ENCODE results near the gene TC2N. TPM values are rescaled to one million over a fixed set of nuclear protein-coding genes. Genes with fewer than 3 reads are reported as not detected.

Gene TC2N
- total RNA-seq, 1 experiment from 2014 or later: 15.9 TPM

DNA sequence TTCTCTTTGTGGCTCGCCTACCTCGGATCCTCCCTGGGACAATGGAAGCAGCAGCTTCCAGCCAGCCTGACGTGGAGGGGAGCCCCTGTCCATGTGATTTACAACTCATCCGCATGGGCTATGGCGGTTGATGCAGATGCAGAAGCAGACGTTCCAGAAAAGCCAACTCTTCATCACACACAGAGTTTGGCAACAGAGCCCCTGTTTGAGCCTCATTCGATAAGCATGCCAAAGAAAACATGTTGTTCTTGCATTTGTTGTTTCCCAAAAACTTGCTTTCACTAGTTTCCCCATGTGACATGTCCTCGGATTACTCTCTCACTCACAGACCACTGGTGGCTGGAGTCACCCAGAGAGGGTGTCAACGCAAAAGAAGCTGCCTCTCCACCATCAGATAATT lies 16.4 kb upstream of the TC2N start:
- Histone ChIP-seq H3K4me3 (replicated peaks in 1 of 2; ENCODE audit: low read depth in 1 of 2, low read length in 2 of 2) (no peak overlapping the region), H3K9me3 (ENCODE audit: control insufficient read depth in 1 of 2, insufficient read depth in 1 of 2, low read depth in 1 of 2, low read length in 2 of 2) (no peaks in the 10 kb centered on the region), H3K4me2 (ENCODE audit: low read length) (no peak overlapping the region), H2AFZ (ENCODE audit: low read depth, low read length, poor library complexity, severe bottlenecking) (no peak overlapping the region), H3K4me1 (ENCODE audit: control insufficient read depth in 1 of 2, insufficient read depth in 2 of 2, low read length in 2 of 2) (peaks cover 0 to 7% of the 10 kb centered on the region in 2 experiments; a peak in 1 of 4 replicates), H3K9me2 (ENCODE audit: insufficient read depth) (no peaks in the 10 kb centered on the region), H3K36me3 (ENCODE audit: control insufficient read depth in 1 of 2, insufficient read depth in 2 of 2, low read length in 2 of 2) (no peaks in the 10 kb centered on the region), H3K27ac (ENCODE audit: low read depth, low read length) (no peak overlapping the region), H3K9ac (ENCODE audit: low read length) (no peak overlapping the region), H3K27me3 (ENCODE audit: insufficient read depth, low read length) (no peaks in the 10 kb centered on the region), H3K79me2 (ENCODE audit: insufficient read depth, low read length) (no peaks in the 10 kb centered on the region), H4K20me1 (ENCODE audit: insufficient read depth) (no peaks in the 10 kb centered on the region)
- BruUV-seq (replicated peaks): no TSS peak
- POLR2A ChIA-PET: no interaction called here
- DNase-seq (ENCODE audit: low read depth, low spot score) (no peak), ATAC-seq (no peak)
- RAD21 ChIA-PET (ENCODE audit: low non-redundant PET in 1 of 2, low total read pairs in 2 of 2, uncharacterized antibody in 2 of 2, unreplicated experiment in 2 of 2): no interaction called here
- no peak for TF ChIP-seq ZFX (IDR thresholded peaks at IDR 0.05)
- no peak for TF ChIP-seq ZNF274 (IDR thresholded peaks at IDR 0.05; ENCODE audit: low read depth, low read length)
- no peak for TF ChIP-seq EZH2 (IDR thresholded peaks at IDR 0.05)
- TF ChIP-seq, protein P1, sequence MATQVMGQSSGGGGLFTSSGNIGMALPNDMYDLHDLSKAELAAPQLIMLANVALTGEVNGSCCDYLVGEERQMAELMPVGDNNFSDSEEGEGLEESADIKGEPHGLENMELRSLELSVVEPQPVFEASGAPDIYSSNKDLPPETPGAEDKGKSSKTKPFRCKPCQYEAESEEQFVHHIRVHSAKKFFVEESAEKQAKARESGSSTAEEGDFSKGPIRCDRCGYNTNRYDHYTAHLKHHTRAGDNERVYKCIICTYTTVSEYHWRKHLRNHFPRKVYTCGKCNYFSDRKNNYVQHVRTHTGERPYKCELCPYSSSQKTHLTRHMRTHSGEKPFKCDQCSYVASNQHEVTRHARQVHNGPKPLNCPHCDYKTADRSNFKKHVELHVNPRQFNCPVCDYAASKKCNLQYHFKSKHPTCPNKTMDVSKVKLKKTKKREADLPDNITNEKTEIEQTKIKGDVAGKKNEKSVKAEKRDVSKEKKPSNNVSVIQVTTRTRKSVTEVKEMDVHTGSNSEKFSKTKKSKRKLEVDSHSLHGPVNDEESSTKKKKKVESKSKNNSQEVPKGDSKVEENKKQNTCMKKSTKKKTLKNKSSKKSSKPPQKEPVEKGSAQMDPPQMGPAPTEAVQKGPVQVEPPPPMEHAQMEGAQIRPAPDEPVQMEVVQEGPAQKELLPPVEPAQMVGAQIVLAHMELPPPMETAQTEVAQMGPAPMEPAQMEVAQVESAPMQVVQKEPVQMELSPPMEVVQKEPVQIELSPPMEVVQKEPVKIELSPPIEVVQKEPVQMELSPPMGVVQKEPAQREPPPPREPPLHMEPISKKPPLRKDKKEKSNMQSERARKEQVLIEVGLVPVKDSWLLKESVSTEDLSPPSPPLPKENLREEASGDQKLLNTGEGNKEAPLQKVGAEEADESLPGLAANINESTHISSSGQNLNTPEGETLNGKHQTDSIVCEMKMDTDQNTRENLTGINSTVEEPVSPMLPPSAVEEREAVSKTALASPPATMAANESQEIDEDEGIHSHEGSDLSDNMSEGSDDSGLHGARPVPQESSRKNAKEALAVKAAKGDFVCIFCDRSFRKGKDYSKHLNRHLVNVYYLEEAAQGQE (IDR thresholded peaks at IDR 0.05; ENCODE audit: low read depth): no peak
- no peak for TF ChIP-seq CTCF (IDR thresholded peaks at IDR 0.05 in 2 of 3, conservative IDR thresholded peaks at IDR 0.05 in 1 of 3; ENCODE audit: borderline replicate concordance in 1 of 3, insufficient read depth in 1 of 3, low read depth in 2 of 3, low read length in 2 of 3)
- TF ChIP-seq, protein P2, sequence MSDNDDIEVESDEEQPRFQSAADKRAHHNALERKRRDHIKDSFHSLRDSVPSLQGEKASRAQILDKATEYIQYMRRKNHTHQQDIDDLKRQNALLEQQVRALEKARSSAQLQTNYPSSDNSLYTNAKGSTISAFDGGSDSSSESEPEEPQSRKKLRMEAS (IDR thresholded peaks at IDR 0.05): no peak
- no peak for TF ChIP-seq YY1 (IDR thresholded peaks at IDR 0.05; ENCODE audit: extremely low read depth, insufficient replicate concordance, low read depth, low read length)
- no peak for TF ChIP-seq POLR2AphosphoS5 (IDR thresholded peaks at IDR 0.05; ENCODE audit: low read depth, low read length)
- no peak for TF ChIP-seq ELF1 (IDR thresholded peaks at IDR 0.05; ENCODE audit: borderline replicate concordance, low read depth)
- TF ChIP-seq, protein P3, sequence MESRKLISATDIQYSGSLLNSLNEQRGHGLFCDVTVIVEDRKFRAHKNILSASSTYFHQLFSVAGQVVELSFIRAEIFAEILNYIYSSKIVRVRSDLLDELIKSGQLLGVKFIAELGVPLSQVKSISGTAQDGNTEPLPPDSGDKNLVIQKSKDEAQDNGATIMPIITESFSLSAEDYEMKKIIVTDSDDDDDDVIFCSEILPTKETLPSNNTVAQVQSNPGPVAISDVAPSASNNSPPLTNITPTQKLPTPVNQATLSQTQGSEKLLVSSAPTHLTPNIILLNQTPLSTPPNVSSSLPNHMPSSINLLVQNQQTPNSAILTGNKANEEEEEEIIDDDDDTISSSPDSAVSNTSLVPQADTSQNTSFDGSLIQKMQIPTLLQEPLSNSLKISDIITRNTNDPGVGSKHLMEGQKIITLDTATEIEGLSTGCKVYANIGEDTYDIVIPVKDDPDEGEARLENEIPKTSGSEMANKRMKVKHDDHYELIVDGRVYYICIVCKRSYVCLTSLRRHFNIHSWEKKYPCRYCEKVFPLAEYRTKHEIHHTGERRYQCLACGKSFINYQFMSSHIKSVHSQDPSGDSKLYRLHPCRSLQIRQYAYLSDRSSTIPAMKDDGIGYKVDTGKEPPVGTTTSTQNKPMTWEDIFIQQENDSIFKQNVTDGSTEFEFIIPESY (IDR thresholded peaks at IDR 0.05; ENCODE audit: extremely low read depth, insufficient replicate concordance, low read length): no peak
- TF ChIP-seq RAD21 (IDR thresholded peaks at IDR 0.05; ENCODE audit: low read depth): no peak
- no peak for TF ChIP-seq POLR2A (IDR thresholded peaks at IDR 0.05; ENCODE audit: borderline replicate concordance, extremely low read depth, insufficient read depth, insufficient read length)
- intact Hi-C loops (cut with micrococcal nuclease): no loop called here
- CTCF ChIA-PET: no interaction called here
